OCI-LY1 (cell line): ENCODE data around the gene IQSEC1.

Experiments
- H2AFZ ChIP-seq: fragments of 200-600 bp; sonication (generic), shearing (Covaris generic); 2 replicates; pipeline ENCODE4 v1.6.0; 2014; ENCODE audit warnings: antibody characterized with exemption, mild to moderate bottlenecking, low read length
- H3F3A ChIP-seq: fragments of 200-600 bp; sonication (generic), shearing (Covaris generic); 2 replicates; pipeline ENCODE4 v1.6.0; 2014; ENCODE audit warnings: mild to moderate bottlenecking, antibody characterized with exemption, low read length, moderate library complexity; ENCODE audit not compliant: insufficient read depth
- H3K27ac ChIP-seq: fragments of 200-600 bp; sonication (generic); 2 replicates; pipeline ENCODE4 v1.5.1; 2014; ENCODE audit warnings: low read length, mixed run types, mild to moderate bottlenecking, low read depth; ENCODE audit not compliant: poor library complexity, severe bottlenecking
- H3K27me3 ChIP-seq: fragments of 200-600 bp; sonication (generic); 2 replicates; pipeline ENCODE4 v1.6.0; 2014; ENCODE audit warnings: antibody characterized with exemption, mild to moderate bottlenecking, low read length, moderate library complexity; ENCODE audit not compliant: insufficient read depth
- H3K36me3 ChIP-seq: fragments of 200-600 bp; sonication (generic); 2 replicates; pipeline ENCODE4 v1.6.1; 2014; ENCODE audit warnings: mild to moderate bottlenecking, antibody characterized with exemption, low read length, moderate library complexity, mixed read lengths; ENCODE audit not compliant: insufficient read depth
- H3K4me1 ChIP-seq: fragments of 200-600 bp; sonication (generic); 2 replicates; pipeline ENCODE4 v1.5.1; 2014; ENCODE audit warnings: mild to moderate bottlenecking, low read length, moderate library complexity; ENCODE audit not compliant: insufficient read depth, severe bottlenecking
- H3K4me2 ChIP-seq: fragments of 200-600 bp; sonication (generic), shearing (Covaris generic); 2 replicates; pipeline ENCODE4 v1.6.1; 2014; ENCODE audit warnings: low read length
- H3K4me3 ChIP-seq: fragments of 200-600 bp; sonication (generic); 2 replicates; pipeline ENCODE4 v1.5.1; 2014; ENCODE audit warnings: low read length, low read depth, mild to moderate bottlenecking, mixed read lengths; ENCODE audit not compliant: poor library complexity, severe bottlenecking
- H3K79me2 ChIP-seq: fragments of 200-600 bp; shearing (Covaris generic); 2 replicates; pipeline ENCODE4 v1.6.1; 2016; ENCODE audit warnings: mixed run types, low read length, mixed read lengths; ENCODE audit not compliant: insufficient read depth
- H3K9ac ChIP-seq: fragments of 200-600 bp; sonication (generic), shearing (Covaris generic); 2 replicates; pipeline ENCODE4 v1.6.1; 2014; ENCODE audit warnings: mild to moderate bottlenecking, low read length, mixed read lengths
- H3K9me2 ChIP-seq: fragments of 200-600 bp; sonication (generic), shearing (Covaris generic); 2 replicates; pipeline ENCODE4 v1.6.1; 2014; ENCODE audit warnings: low read depth, mild to moderate bottlenecking, low read length, mixed read lengths
- H3K9me3 ChIP-seq: fragments of 200-600 bp; shearing (Covaris generic); 2 replicates; pipeline ENCODE4 v1.6.1; 2014; ENCODE audit warnings: low read length, mixed read lengths
- H4K20me1 ChIP-seq: fragments of 200-600 bp; sonication (generic), shearing (Covaris generic); 2 replicates; pipeline ENCODE4 v1.6.0; 2016; ENCODE audit warnings: mild to moderate bottlenecking, low read length; ENCODE audit not compliant: insufficient read depth
- EZH2 ChIP-seq: fragments of 200-600 bp; sonication (generic), shearing (Covaris generic); IDR thresholded peaks from 2 replicates; pipeline ENCODE4 v1.8.0; 2017; ENCODE audit warnings: borderline replicate concordance, mixed run types, mild to moderate bottlenecking, antibody characterized with exemption, low read length, moderate library complexity, mixed read lengths
- TF ChIP-seq, protein P1 (sequence below): fragments of 200-600 bp; sonication (generic), shearing (Covaris generic); IDR thresholded peaks from 2 replicates; pipeline ENCODE4 v1.5.1; 2017; ENCODE audit warnings: mild to moderate bottlenecking, antibody characterized with exemption, low read length, moderate library complexity, mixed read lengths

IQSEC1 gene

DNA sequence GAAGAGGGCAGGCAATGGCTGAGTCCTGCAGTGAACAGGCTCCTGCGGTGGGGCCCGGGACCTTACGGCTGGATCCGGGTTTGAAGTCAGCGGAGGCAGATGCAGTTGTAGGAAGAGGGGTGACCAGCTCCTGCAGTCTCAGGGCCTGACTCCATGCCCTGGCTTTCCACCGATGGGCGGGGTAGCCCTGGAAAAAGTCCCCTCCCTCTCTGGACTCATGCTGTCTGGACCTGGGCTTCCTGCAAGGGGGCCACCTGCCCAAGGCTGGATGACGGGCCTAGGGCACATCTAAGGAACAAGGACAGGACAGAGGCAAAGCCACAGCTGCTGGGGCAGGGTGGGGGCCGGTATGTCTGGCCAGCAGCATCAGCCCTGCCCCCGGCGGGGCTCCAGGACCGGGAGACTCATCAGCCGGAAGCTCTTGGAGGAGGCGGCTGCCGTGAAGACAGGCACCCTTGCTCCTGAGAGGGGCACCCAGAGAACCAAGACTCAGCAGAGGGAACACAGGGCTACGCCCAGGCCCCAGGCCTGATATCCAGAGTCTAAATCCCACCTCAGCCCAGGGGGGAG lies 12.8 kb downstream of the IQSEC1 start:
- no peaks in the 10 kb centered on the region for H4K20me1 ChIP-seq
- H3K79me2 ChIP-seq = no peaks in the 10 kb centered on the region
- H3K27ac ChIP-seq = no peak overlapping the region
- no peak overlapping the region for H2AFZ ChIP-seq
- no peak overlapping the region for H3K4me3 ChIP-seq
- peaks cover 15% of the 10 kb centered on the region for H3K27me3 ChIP-seq
- H3F3A ChIP-seq = no peaks in the 10 kb centered on the region
- H3K9me2 ChIP-seq = no peaks in the 10 kb centered on the region
- no peaks in the 10 kb centered on the region for H3K4me1 ChIP-seq
- H3K9me3 ChIP-seq = no peaks in the 10 kb centered on the region
- H3K9ac ChIP-seq = no peak overlapping the region
- H3K4me2 ChIP-seq = no peak overlapping the region
- H3K36me3 ChIP-seq = no peaks in the 10 kb centered on the region
- TF ChIP-seq, protein P1, sequence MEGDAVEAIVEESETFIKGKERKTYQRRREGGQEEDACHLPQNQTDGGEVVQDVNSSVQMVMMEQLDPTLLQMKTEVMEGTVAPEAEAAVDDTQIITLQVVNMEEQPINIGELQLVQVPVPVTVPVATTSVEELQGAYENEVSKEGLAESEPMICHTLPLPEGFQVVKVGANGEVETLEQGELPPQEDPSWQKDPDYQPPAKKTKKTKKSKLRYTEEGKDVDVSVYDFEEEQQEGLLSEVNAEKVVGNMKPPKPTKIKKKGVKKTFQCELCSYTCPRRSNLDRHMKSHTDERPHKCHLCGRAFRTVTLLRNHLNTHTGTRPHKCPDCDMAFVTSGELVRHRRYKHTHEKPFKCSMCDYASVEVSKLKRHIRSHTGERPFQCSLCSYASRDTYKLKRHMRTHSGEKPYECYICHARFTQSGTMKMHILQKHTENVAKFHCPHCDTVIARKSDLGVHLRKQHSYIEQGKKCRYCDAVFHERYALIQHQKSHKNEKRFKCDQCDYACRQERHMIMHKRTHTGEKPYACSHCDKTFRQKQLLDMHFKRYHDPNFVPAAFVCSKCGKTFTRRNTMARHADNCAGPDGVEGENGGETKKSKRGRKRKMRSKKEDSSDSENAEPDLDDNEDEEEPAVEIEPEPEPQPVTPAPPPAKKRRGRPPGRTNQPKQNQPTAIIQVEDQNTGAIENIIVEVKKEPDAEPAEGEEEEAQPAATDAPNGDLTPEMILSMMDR = no peak
- TF ChIP-seq EZH2 = no peak

DNA sequence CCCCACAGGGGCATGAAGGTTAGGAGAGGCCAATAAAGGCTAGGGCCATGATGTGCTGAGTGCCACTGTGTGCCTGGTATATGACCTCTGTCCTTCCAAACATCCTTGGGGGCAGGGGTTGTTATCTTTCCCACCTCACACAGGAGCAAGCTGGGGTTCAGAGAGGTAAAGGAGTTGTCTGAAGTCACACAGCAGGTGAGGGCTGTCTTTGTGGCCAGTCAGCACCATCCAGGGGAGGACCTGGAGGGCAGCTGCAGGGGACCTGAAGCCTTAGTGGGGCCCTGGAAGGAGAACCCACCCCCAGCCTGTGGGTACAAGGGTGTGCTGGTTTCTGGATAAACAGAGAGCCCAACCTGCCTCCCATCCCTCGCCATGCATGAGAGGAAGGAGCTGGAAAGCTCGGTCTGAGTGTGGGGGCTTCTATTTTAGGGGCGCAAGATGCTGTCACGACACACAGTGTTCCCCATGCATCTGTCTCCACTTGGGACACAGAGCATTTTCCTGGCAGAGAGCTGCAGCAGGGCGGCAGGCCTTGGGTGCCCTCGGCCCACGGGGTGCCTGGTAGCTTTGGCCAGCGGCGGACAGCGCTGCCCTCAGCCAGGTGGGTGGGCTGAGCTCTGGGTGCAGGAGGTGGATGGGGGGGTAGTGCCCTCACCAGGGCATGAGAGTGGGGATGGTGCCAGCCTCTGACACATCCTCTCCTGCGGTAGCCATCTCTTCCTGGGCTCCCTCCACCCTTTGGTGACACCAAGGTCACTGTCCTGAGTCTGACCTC lies 14.7 kb downstream of the IQSEC1 start:
- Histone ChIP-seq H3K9ac (no peak overlapping the region), H3K9me3 (no peaks in the 10 kb centered on the region), H3K27me3 (peaks cover 14% of the 10 kb centered on the region; the same call in 1 of the 2 replicates), H3K4me3 (no peak overlapping the region), H3K36me3 (no peaks in the 10 kb centered on the region), H3K4me2 (no peak overlapping the region), H3F3A (no peaks in the 10 kb centered on the region), H3K27ac (no peak overlapping the region), H3K9me2 (no peaks in the 10 kb centered on the region), H3K79me2 (no peaks in the 10 kb centered on the region), H3K4me1 (no peaks in the 10 kb centered on the region), H2AFZ (no peak overlapping the region), H4K20me1 (no peaks in the 10 kb centered on the region)
- no peak for TF ChIP-seq EZH2

DNA sequence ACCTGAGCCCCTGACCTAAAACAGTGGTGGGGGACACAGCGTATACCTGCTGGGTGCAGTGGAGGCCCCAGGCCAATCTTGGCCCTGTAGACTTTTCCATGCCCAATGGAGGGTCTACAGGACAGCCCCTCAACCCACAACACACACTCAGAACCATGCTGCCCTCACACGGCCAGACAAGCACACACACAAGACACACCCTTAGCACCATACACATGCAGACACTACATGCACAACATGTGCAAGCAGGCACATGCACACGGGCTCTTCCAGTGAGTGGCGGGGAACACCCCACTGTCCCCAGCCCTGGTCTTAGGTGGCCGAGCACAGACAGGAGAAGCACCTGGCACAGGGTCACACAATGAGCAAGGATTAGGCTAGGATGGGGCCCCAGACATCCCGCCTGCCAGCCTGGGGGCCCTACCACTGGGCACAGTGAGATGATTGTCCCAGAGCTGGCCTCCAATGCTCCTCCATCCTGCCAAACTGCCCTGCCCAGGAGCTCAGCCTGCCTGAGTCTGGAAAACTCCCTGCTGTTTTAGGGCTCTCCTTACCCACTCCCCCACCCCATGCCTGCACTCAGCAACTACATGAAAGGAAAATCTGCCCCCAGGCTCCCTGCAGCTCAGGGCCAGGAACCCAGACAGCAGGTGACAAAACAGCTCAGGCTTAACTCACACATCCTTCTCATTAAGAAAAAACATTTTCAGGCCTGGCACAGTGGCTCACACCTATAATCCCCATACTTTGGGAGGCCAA lies 15.8 kb downstream of the IQSEC1 start:
- Histone ChIP-seq H4K20me1 (no peaks in the 10 kb centered on the region), H3K4me3 (no peak overlapping the region), H3K27ac (no peak overlapping the region), H3K9me3 (no peaks in the 10 kb centered on the region), H3K9ac (no peak overlapping the region), H3K36me3 (no peaks in the 10 kb centered on the region), H3K4me2 (no peak overlapping the region), H3K79me2 (no peaks in the 10 kb centered on the region), H3K9me2 (no peaks in the 10 kb centered on the region), H2AFZ (no peak overlapping the region), H3K4me1 (no peaks in the 10 kb centered on the region), H3K27me3 (peaks cover 11% of the 10 kb centered on the region; the same call in 1 of the 2 replicates), H3F3A (no peaks in the 10 kb centered on the region)
- TF ChIP-seq EZH2 = no peak
- TF ChIP-seq, protein P1 = no peak
